Sciatic nerve (tissue), 2 donors: Measurements from ENCODE around the gene BARX1. TPM values are rescaled to one million over a fixed set of nuclear protein-coding genes. Genes with fewer than 3 reads are reported as not detected.

ENCODE experiments used
- ATAC-seq: fragments of 200-7000 bp; cut with Tn5 transposase; one replicate; pipeline ENCODE4 v1.9.1; 2020; ENCODE audit warnings: mild to moderate bottlenecking, moderate library complexity
- DNase-seq: peaks from one replicate; pipeline ENCODE4 v3.0.0-alpha.2; 2020; ENCODE audit warnings: low spot score
- intact Hi-C: fragments of 100-400 bp; cut with DNase I; formaldehyde crosslinking; loops from one replicate; pipeline ENCODE4 v1.14.2; 2022
- total RNA-seq: library from RNA; stranded (reverse); fragmentation: NEBNext Ultra II Directional; extraction: Animal tissue kit (Norgen Biotek cat#: 25700); gene quantifications from one replicate; pipeline ENCODE4 v1.2.1, GENCODE V29; 2021
- donor health status: DM: no; HTN: no; CAD: no.
- donor health status: DM: no; HTN: no; CAD: no.

The BARX1 gene
- total RNA-seq, 1 donor from 2014 or later = not detected

GRCh38 chr9:93906195-93906880 lies 48.8 kb downstream of the BARX1 start:
- ATAC-seq (no peak), DNase-seq (no peak)
- intact Hi-C loops = no loop called here

GRCh38 chr9:93905473-93906133 lies 49.6 kb downstream of the BARX1 start:
- ATAC-seq (no peak), DNase-seq (no peak)
- intact Hi-C loops = no loop called here

- no peak for DNase-seq
- intact Hi-C loops = no loop called here
- ATAC-seq = no peak
Observed at GRCh38 chr9:93904649-93905472, 50.3 kb downstream of the BARX1 start.

GRCh38 chr9:93903886-93904648 lies 51.1 kb downstream of the BARX1 start:
- intact Hi-C loops = no loop called here
- no peak for ATAC-seq

GRCh38 chr9:93902780-93903655 lies 52.1 kb downstream of the BARX1 start:
- no peak for DNase-seq
- intact Hi-C loops = no loop called here
- ATAC-seq = no peak

More at GRCh38 chr9:93903886-93904648, 51.1 kb downstream of the BARX1 start:
- no peak for DNase-seq

- peak; percentile 41 for DNase-seq
- intact Hi-C loops = no loop called here
Observed at GRCh38 chr9:93902051-93902779, 52.9 kb downstream of the BARX1 start.

More at GRCh38 chr9:93902051-93902779, 52.9 kb downstream of the BARX1 start:
- no peak for ATAC-seq

Other genes starting within 250 kb of the BARX1 start
- gene PTPDC1, start 129.1 kb upstream of the BARX1 start, total RNA-seq = 50.2 TPM